ENCODE data around the gene CCDC137. TPM values are rescaled to one million over a fixed set of nuclear protein-coding genes. Genes with fewer than 3 reads are reported as not detected.

Gene CCDC137
- polyA plus RNA-seq, 3 donors: 2.4 to 8.8 (median 3.6) TPM

- no peak overlapping the region for H3K4me2 ChIP-seq (replicated peaks; ENCODE audit: extremely low read depth, low read length, poor library complexity, severe bottlenecking)
- H3K36me3 Mint-ChIP-seq: no peaks in the 10 kb centered on the region
Measured at GRCh38 chr17:81655378-81656117, 11.0 kb upstream of the CCDC137 start.

More at GRCh38 chr17:81655378-81656117, 11.0 kb upstream of the CCDC137 start:
- H3K27me3 ChIP-seq (ENCODE audit: control insufficient read depth in 2 of 2, insufficient read depth in 2 of 2, low read length in 2 of 2): no peaks in the 10 kb centered on the region
- Mint-ChIP-seq H3K4me1 (peaks cover 21% of the 10 kb centered on the region), H3K4me3 (no peak overlapping the region), H3K9me3 (peaks cover 0 to 1% (median 0%) of the 10 kb centered on the region in 7 donors), H3K27ac (no peak overlapping the region), H3K27me3 (ENCODE audit: low read depth in 3 of 3) (peaks cover 6 to 15% (median 12%) of the 10 kb centered on the region in 3 donors)
- intact Hi-C loops (cut with micrococcal nuclease): no loop called here
- no peaks in the 10 kb centered on the region for H3K36me3 ChIP-seq (replicated peaks in 1 of 2; ENCODE audit: control insufficient read depth in 1 of 2, insufficient read depth in 2 of 2, low read length in 2 of 2)
- no peaks in the 10 kb centered on the region for H4K20me1 ChIP-seq (ENCODE audit: insufficient read depth, low read length)
- no peaks in the 10 kb centered on the region for H3K9me3 ChIP-seq (replicated peaks in 1 of 2; ENCODE audit: control insufficient read depth in 1 of 2, insufficient read depth in 1 of 2, low read length in 2 of 2)
- no peak overlapping the region for H3K27ac ChIP-seq (ENCODE audit: low read depth in 1 of 2, low read length in 2 of 2)
- H3K9ac ChIP-seq (ENCODE audit: insufficient read depth, low read length, poor library complexity, severe bottlenecking): no peak overlapping the region
- H3K79me2 ChIP-seq (ENCODE audit: insufficient read depth, low read length): no peaks in the 10 kb centered on the region
- H2AFZ ChIP-seq (ENCODE audit: insufficient read depth, low read depth, low read length, poor library complexity, severe bottlenecking): no peak overlapping the region
- peaks cover 19 to 26% of the 10 kb centered on the region in 2 donors for H3K4me1 ChIP-seq (ENCODE audit: control insufficient read depth in 1 of 2, insufficient read depth in 2 of 2, low read length in 2 of 2)
- no peak overlapping the region for H3K4me3 ChIP-seq (replicated peaks in 1 of 3; ENCODE audit: low read depth in 2 of 3, low read length in 3 of 3)
- no peak for TF ChIP-seq CTCF (IDR thresholded peaks at IDR 0.05)
- 95% methylated on average over 17 of the region's 18 CpGs for WGBS (ENCODE audit: insufficient coverage)
- DNase-seq: no peak
